Spleen (tissue), 7 donors: ENCODE measurements around the gene PIGR.
A peak's percentile ranks its signal among the peaks of the same experiment; 100 is the strongest.

Experiments
- CTCF ChIP-seq, 11 experiments: fragments of 200-600 bp in 7 of 11; fragments of 450-650 bp in 4 of 11; sonication (generic) in 4 of 11; IDR thresholded peaks in 8 of 11; conservative IDR thresholded peaks in 3 of 11; 1 replicate in 7 of 11; 2 replicates in 4 of 11; pipeline versions ENCODE4 v1.4.0 to v1.8.0; 2016 to 2021; ENCODE audit warnings: antibody characterized with exemption in 11 of 11, inconsistent platforms in 4 of 11, mild to moderate bottlenecking in 1 of 11
- POLR2A ChIP-seq, 3 donors: fragments of 450-650 bp; IDR thresholded peaks; one replicate each; pipeline ENCODE4 v1.5.1; 2017; ENCODE audit warnings: antibody characterized with exemption in 3 of 3, mild to moderate bottlenecking in 1 of 3
- POLR2AphosphoS5 ChIP-seq, 3 donors: sonication (generic); formaldehyde crosslinking; IDR thresholded peaks; one replicate each; pipeline ENCODE4 v1.5.1; 2017; ENCODE audit warnings: antibody characterized with exemption in 3 of 3
- donor health status: DM: no; HTN: no; CAD: no; lungs with moderate emphysema.
- donor health status: DM: no; HTN: no; CAD: no.
- donor health status: DM: no; HTN: no; CAD: no.

DNA sequence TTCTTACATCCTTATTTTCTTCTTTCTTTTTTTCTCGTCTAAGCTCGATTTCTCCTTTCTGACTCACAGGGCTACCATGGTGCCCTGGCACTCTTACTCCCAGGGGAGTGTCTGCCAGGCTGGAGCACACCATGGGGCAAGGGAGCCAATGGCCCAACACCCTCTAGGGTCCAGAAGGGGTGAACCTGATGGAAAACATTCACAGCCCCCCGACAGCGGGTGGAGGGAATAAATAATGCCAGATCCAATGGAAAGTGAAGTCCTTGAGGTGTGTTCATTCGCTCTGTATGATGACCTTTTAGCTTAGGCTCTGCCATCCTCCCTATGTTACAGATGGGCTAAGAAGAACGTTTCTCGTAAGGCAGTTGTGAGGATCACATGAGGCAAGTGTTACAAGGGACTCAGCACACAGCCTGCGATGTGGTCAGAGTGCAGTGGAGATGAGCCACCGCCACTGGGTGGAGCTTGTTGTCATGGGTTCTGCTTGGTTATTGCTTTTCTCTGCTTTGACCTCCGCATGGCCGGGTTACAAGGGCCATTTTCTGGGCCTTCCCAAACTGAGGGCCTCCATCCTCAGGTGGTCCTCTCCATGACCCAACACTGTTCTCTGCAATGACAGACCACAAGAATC, 21.0 kb downstream of the PIGR start:
- peak in 1 of 3 donors; percentile 19 for TF ChIP-seq POLR2A (IDR thresholded peaks at IDR 0.05)
- TF ChIP-seq CTCF (IDR thresholded peaks at IDR 0.05 in 8 of 11, conservative IDR thresholded peaks at IDR 0.05 in 3 of 11): peak in 5 of 11 experiments; percentile 12 to 42 (median 19)
- peak in 2 of 3 donors; percentile 73 to 92 for TF ChIP-seq POLR2AphosphoS5 (IDR thresholded peaks at IDR 0.05)
